NCI-H187 treated with DMSO at 0.1 percent for 48 hours (cell line): ENCODE data around the gene ANKRD11.

Experiments
- DNase-seq: peaks from one replicate; lab custom pipeline; 2025; lab: John Stamatoyannopoulos, UW

Gene ANKRD11

DNA sequence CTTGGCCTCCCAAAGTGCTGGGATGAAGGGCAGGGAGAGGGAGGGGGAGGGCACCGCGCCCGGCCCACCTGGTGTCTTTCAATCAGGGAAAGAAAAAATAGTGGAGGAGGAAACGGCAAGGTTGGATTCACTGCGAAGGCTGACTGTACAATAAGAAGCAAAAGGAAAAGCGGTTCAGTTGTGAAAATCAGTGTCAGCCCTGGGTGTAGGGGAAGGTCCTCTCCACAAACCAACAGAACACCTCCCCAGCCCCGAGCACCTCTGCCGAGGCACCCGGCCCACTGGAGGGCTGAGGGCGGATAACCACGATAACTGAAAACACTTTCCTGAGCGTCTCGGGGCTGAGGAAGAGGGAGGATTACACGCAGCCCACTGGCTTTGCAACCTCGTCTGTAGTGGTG lies 16.4 kb upstream of the ANKRD11 start:
- DNase-seq, result no peak

- DNase-seq, result no peak
These were observed 15.7 kb upstream of the ANKRD11 start for GRCh38 chr16:89506113-89506504.

GRCh38 chr16:89505204-89506112 lies 15.1 kb upstream of the ANKRD11 start:
- no peak for DNase-seq

GRCh38 chr16:89504091-89504490 lies 13.7 kb upstream of the ANKRD11 start:
- DNase-seq, result no peak

DNA sequence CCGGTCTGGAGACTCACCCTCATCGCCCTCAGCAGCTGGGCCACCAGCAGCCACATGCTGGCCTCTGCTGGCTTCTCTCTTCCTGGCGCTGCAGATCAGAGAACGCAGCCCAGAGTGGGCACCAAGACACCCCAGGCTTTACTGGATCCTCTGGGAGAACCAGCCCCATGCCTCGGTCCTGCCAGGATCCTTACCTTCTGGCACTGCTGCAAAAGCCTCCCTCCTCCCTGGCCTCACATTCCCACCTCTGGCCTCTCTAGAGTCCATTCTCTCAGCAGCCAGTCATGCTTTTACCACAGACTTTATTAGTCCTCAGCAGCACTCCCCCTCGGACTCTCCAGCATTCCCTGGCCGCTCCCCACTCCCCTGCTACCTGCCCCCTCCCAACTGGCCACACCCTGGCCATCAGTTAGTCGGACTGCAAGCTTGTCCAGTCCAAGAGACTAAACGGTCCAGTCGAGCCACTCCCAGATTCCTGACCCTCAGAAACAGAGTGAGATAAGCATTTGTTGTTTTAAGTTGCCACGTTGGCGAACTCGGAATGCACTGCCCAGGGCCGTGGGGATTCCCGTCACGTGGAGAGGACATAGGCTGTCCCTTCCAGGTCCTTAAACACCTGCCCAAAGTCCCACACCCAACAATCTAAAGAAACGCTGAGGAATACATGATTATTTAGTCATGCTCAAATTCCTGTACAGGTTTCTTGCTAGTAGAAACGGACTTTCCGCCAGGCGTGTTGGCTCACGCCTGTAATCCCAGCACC lies 11.9 kb upstream of the ANKRD11 start:
- DNase-seq, result no peak

DNA sequence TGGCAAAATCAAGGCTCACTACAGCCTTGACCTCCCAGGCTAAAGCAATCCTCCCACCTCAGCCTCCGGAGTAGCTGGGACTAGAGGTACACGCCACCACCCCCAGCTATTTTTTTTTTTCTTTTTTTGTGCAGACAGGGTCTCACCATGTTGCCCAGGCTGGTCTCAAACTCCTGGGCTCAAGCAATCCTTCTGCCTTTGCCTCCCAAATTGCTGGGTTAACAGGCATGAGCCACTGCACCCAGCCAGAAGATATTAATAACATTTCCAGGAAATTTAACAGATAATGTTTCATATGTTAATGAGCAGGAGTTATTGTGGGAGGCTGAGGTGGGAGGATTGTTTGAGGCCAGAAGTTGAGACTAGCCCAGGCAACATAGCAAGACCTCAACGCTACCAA lies 9.4 kb upstream of the ANKRD11 start:
- DNase-seq, result no peak

GRCh38 chr16:89498839-89499238 lies 8.5 kb upstream of the ANKRD11 start:
- no peak for DNase-seq

DNA sequence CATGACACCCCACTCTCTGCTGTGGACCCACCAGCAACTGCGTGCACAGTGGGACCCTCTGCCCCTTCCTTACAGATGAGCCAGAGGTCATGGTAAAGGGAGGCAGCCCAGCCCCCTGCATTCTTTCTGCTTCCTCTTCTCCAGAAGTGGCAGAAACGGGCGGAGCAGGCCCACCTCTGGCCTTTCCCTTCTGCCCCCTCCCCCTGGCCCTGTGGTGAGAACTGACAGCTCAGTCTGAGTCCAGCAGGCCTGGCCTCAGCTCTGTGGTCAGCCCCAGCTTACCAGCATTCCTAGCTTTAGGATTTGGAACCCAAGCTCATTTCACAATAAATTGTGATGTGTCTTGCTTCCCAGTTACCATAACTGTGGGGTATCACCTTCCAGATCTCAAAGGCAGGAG lies 4.8 kb upstream of the ANKRD11 start:
- DNase-seq, result no peak

DNA sequence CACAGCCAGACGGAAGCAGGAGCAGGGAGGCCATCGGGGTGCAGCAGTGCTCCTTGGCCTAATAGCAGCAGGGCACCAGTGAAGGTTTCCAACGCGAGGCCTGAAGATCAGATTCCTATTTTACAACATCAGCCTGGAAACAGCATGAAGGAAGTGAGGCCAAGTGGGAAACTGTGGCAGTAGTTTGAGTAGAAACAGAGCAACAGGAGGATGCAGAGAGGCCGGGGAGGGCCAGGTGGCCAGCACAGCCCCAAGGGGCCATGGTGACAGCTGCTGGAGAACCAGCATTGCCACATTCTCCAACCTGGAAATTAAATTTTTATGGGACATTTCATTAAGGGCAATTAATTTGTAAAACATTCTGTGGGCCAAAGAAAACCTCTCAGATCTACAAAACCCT lies 3.4 kb upstream of the ANKRD11 start:
- no peak for DNase-seq

GRCh38 chr16:89491974-89492687 lies 1.8 kb upstream of the ANKRD11 start:
- DNase-seq, result no peak

DNA sequence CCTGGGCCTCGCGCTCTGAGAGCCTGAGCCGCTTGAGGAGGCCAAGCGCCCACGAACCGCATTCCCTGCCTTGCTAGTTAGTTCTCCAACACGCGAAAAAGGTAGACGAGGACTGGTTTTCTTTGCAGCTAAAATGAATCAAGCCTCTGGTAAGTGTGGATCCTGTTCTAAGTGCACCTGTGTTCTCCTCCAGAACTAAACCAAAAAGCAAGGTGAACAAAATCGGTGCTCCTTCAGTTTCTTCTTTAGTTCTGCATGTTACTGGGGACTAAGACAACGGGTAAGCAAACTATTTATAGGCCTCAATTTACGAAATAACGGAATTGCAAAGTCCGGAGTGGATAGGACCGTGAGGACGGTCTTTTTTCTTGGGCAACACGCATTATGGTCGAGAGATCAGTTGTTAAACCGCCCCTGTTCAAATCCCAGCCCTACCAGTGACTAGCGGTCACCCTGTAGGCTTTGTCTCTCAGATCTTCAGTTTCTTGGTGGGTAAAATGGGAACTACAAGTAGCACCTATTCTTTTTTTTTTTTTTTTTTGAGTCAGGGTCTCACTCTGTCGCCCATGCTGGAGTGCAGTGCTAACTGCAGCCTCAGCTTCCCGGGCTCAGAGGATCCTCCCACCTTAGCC lies 993 bp upstream of the ANKRD11 start:
- DNase-seq, result no peak

DNA sequence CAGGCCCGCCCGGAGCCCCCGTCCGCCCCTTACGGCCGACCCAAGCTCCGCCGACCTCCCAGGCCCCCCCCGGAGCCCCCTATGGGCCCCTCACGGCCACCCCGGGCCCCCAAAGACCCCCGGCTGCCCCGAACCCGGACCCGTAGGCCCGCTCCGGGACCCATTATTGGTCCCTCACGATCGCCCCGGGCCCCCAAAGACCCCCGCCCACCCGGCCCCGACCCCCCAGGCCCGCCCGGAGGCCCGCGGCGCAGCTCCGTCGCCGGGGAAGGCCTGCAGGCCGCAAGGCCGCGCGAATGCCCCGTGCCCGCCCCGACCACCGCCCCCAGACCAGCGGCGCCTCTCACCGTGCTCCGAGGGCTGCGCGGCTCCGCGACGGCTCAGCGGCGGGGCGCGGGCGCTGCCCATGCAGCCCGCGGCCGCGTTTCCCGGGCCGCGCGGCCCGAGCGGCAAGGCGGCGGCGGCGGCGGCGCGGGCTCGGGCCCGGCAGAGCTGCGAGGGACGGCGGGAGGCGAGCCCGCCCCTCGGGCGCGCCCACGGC lies 393 bp downstream of the ANKRD11 start:
- DNase-seq, result no peak

- DNase-seq, result no peak
These were observed 1.1 kb downstream of the ANKRD11 start for GRCh38 chr16:89489040-89489897.

GRCh38 chr16:89485701-89486246 lies 4.6 kb downstream of the ANKRD11 start:
- DNase-seq, result no peak

DNA sequence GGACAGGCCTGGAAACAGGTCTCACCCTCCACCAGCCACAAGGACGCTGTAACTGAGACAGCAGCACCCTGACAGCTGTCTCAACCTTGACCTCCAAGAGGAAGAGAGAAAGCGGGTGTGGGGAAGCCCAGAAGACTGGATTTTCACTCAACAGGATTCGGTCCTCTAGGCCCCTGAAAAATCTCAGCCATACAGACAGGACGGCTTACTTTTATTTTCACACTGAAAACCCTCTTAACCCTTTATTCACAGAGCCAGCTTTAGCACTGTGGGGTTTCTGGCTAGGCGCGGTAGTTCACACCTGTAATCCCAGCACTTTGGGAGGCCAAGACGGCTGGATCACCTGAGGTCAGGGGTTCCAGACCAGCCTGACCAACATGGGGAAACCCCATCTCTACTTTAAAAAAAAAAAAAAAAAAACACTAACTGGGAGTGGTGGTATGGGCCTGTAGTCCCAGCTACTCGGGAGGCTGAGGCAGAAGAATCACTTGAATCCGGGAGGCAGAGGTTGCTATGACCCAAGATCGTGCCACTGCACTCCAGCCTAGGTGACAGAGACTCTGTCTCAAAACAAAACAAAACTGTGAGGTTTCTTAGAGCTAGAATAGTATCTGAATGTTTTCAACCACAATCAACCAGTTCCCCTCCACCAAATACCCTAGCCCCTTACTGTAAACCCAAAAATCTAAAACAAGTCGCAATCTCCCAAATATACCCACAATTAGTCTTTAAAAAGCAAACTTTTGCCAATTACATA lies 5.3 kb downstream of the ANKRD11 start:
- no peak for DNase-seq

DNA sequence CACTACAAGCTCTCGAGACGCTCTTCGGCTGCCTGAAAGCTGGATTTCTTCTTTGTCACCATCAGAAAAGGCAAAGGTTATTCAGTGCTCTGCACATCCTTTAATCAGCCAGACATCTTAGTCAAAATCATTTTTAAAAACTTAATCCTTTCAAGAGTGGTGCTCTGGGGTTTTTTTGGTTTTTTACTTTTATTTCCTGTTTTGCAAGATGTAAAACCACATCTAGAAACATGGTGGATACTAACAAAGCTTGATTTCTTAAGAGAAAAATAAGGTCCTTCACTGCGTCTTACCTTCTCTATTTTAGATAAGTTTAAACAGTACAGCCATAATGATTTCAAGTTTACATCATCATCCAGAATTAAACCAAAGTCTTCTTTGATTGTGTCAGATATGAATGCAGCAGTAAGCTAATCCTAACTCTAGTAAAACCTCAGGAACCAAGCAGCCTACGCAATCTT lies 6.3 kb downstream of the ANKRD11 start:
- no peak for DNase-seq

- no peak for DNase-seq
These were observed 7.5 kb downstream of the ANKRD11 start for GRCh38 chr16:89482817-89483205.

- no peak for DNase-seq
These were observed 8.1 kb downstream of the ANKRD11 start for GRCh38 chr16:89482150-89482816.

DNA sequence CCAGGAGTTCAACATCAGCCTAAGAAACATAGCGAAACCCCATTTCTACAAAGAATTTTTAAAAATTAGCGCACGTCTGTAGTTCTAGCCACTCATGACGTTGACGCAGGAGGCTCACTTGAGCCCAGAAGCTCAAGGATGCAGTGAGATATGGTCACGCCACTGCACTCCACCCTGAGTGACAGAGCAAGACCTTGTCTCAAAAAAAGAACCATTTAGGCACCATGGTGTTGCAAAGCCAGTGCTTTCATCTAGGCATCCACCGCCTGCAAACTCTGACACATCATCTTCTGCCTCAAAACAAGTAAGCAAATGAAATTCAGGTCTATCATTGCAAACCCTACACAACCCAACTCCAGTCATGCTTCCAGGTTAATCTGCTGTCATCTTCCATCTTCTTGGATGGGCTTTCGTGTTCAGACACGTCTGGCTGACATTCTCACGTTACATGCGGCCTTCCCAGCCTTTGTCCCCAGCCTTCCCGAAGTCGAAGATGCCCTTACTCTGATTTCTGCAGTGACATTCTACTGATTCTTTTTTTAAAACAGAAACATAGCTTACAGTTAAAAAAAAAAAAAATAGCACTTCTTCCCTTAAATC lies 8.9 kb downstream of the ANKRD11 start:
- DNase-seq, result no peak
